Measurements from ENCODE around the gene CLEC16A. TPM values are rescaled to one million over a fixed set of nuclear protein-coding genes. Genes with fewer than 3 reads are reported as not detected.

CLEC16A gene
- total RNA-seq, 1 experiment from 2014 or later = 7.2 TPM

DNA sequence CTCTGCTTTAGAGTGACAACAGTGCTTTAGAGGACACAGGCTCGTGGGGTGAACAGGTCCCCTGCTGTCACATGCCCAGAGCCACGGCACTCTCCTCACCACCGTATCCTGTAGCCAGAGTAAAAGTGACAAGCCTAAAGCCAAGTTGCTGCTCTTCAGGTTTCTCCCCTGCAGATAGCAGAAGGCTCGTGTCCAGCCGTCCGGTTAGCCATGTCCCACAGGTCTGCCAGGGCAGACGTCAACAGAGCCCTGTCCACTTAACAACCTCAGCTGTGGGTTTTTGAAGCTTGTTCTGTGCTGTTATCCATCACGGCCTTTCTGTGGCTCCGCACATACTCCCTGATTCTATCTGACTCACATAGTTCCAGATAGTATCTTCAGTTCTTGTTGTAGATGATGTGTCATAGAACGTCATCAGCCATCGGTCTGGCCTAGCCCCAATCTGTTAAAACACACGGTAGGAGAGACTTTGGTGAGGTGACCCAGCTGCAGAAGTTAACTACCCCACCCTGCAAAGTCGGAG, 211.0 kb downstream of the CLEC16A start:
- DNase-seq (ENCODE audit: low read depth) = peak; percentile 21

DNA sequence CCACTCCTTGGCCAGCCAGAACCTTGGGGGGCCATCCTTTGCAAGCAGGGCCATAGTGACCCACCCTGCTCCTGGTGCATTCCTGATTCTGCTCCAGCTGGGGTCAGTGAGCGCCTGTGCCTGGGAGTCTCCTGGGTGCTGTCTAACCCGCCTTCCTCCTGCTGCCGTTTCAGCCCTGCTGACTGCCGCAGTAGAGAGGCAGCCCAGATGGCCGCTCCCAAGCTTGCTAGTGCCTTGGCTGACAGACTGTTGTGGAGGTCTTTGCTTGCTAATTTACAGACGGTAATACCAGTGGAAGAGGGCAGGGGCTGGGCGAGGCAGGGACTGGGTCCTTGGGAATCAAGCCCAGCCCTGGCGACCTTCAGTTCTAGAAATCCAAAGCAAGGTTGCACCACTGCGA, 212.0 kb downstream of the CLEC16A start:
- no peak for DNase-seq (ENCODE audit: low read depth)

DNA sequence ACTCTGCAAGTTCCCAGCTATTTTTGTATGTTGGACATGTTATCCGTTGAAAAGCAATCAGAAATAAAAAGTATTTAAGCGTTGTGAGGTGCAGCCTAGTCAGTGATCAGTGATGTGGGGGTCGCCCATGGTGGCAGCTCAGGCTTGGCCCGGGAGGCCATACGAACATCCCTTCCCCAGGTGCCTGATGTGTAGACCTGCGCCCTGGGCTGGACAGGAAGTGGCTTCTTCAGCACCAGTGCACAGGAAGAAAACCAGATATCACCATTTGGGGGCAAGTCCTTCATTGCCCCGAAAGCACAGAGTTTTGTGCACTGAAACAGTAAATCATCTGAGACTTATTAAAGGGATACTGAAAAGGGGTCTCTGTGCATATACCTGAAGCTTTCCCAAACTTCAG, 212.8 kb downstream of the CLEC16A start:
- DNase-seq (ENCODE audit: low read depth) = no peak

DNA sequence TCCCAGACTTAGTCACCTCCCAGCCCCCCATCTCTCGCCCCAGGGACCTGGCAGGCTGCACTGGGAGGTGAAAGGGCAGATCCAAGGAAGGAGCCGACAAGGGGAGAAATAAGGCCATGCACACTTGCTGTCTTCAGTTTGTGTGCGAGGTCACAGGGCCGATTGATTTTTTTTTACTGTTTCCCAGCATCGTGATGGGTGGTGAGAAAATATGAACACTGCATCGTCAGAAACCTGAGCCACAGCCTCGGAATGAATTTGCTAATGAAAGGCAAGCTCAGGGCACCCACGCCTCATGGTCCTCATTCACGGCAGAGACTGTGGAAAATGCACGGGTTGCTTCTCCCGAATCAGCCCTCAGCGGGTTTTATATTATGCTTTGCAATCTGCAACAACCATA, 213.7 kb downstream of the CLEC16A start:
- DNase-seq (ENCODE audit: low read depth) = no peak

DNA sequence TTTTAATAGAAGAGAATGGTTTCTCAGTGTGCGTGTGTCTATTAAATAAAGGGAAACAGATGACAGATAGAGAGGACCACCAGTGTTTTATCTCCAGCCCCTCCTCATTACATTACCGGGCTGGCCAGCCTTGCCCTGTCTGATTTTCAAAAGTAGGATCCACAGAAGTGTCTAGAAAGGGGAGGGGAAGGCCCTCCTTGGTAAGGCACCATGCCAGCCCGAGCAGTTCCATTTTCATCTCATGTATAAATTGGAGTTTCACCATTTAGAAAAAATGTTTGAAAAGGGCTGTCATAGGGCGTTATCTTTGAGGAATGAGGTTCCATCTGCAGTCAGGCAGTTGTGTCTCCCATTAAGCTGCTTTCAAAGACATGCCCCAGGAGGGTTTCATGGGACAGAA, 214.9 kb downstream of the CLEC16A start:
- DNase-seq (ENCODE audit: low read depth) = no peak

DNA sequence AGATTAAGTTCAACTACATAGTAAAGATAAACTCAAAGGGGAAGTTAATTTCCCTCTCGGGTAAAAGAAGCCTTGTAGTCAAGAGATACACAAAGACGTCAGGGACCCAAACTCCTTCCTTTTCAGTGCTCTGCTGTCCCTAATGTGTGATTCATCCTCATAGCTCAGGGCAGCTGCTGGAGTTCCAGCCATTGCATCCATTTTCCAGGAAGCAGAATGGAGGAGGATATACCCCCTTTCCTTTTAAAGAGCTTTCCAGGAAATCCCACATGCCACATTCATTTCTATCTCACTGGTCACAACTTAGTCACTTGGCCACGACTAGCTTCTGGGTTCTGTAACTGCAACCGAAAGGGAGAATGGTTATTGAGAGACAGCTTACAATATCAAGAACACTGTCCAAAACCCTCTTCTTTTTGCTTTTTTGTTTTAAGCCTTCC, 216.3 kb downstream of the CLEC16A start:
- no peak for DNase-seq (ENCODE audit: low read depth)

DNA sequence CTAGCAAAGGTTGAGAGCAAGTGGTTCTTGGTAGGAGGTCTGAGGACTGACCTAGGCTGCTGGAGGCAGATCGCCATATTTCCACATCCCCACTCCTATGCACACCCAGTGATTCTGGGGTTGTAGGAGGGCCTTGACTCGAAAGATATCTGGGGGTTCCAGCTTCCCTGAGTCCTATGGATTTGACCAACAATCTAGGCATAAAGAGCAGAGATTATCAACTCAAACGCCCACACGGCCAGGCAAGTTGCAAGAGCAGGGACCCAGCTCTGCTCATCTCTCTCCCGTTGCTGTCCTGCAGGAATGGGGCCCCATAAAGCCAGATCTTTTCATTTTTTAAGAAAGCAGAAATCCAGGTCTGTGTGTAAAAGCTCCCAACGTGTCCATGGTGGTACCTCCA, 217.1 kb downstream of the CLEC16A start:
- no peak for DNase-seq (ENCODE audit: low read depth)

DNA sequence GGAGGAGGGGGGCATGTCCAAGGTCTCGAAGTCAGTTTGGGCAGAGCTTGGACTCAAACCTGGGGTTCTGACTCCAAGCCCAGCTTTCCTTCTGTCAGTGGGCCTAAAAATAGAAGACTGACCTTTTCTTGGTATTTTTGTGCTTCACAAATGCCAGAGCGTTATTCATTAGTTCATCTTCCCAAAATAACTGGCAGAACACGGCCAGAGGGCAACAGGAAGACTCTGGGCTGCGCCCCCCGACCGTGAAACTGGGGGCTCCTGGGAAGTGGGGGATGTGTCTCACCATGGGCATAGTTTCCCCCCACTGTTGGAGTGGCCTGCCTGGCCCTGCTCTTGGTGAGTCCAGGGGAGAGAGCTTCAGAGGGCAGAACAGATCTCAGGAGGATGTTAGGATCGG, 217.6 kb downstream of the CLEC16A start:
- DNase-seq (ENCODE audit: low read depth) = no peak

DNA sequence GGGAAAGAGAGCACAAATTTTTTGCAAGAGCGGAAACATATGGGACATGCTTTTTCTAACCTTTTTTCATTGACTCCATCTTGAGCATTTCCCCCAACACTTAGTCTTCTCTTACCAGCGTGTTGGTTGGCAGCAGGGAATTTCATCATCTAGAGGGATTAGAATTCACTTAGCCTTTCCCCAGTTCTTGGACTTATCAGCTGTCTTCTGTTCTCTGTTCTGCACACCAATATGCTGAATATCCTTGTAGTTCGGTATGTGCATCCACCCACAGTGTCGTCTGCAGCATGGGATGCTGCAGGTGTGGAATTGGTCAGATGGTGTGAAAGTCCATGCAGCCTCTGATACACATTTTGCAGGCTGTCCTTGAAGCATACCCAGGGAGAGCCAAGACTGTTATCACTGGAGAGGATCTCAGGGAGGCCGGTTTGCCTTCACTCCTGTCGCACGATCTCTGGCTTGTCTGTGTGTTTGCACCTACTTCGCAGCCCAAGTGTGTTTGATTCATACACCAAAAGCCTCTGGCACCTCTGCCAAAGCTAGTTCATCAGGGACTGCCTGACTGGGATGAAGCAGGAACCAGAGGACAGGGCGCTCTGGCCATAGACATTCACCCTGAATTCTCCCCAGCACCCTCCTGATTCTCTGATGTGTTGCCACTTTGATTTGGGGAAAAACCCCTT, 218.4 kb downstream of the CLEC16A start:
- DNase-seq (ENCODE audit: low read depth) = no peak

DNA sequence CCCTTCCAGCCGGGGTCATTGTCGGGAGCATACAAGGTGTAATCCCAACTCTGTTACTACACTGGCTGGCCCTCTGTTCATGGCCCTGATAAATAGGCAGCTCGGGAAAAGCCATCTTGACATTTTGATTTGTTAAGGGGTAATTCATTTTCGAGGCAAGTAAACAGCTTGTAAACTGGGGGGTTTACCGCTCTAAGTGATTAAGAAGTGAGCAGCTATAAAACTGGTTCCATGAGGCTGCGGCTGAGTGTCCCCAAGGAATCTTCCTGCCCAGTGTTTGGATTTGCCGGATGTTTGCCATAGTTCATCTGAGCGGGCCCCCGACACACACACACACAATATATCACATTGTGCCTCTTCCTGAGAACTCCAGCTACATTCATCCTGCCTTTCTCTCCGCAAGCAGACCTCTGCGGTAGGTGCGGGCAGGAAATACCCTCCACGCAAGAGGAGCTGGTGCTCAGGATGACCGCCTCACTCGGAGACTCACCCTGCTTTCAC, 219.4 kb downstream of the CLEC16A start:
- no peak for DNase-seq (ENCODE audit: low read depth)

DNA sequence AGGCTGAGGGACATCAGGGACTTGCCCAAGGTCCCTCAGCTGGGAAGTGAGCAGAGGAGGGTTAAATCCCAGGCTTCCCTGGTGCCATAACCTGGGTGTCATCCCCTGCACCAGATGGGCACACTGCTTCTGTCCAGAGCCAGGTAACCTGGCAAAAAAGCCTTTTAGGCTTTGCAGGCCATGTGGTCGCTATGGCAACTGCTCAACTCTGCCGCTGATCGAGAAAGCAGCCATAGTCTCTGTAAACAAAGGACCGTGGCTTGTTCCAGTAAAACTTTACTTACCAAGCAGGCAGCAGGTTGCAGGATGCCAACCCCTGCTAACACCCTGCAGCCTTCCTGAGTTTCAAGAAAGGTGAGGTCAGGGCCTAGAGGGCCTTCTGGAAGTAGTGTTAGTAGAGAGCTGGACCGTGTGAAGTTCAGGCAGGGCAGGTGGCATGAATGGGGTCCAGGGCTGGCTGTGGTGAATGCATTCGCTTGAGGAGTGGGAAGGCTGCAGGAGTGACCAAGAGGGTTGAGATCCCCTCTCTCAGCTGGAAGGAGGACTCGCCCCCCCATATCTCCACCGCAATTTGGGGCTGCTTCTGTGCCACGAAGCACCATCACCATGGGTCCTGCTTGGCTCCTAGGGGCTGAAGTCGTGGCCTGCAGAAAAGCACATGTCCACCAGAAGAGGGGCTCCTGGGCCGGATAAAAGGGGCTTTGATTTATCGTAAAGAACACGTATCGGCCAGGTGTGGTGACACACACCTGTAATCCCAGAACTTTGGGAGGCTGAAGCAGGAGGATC, 220.3 kb downstream of the CLEC16A start:
- DNase-seq (ENCODE audit: low read depth) = no peak

DNA sequence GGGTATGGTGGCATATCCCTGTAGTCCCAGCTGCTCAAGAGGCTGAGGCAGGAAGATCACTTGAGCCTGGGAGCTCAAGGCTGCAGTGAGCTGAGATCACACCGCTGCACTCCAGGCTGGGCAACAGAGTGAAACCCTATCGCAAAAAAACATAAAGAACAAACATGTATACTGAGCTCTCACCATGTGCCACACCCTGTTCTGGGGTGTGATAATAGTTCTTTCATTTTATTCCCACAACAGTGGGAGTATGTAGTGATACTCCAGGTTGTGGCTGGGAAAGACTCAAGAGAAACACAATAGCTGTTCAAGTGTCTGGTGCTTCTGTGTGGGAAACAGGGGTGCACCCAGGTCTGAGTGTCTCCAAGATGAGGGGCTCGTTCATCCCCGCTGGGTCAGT, 221.0 kb downstream of the CLEC16A start:
- no peak for DNase-seq (ENCODE audit: low read depth)

DNA sequence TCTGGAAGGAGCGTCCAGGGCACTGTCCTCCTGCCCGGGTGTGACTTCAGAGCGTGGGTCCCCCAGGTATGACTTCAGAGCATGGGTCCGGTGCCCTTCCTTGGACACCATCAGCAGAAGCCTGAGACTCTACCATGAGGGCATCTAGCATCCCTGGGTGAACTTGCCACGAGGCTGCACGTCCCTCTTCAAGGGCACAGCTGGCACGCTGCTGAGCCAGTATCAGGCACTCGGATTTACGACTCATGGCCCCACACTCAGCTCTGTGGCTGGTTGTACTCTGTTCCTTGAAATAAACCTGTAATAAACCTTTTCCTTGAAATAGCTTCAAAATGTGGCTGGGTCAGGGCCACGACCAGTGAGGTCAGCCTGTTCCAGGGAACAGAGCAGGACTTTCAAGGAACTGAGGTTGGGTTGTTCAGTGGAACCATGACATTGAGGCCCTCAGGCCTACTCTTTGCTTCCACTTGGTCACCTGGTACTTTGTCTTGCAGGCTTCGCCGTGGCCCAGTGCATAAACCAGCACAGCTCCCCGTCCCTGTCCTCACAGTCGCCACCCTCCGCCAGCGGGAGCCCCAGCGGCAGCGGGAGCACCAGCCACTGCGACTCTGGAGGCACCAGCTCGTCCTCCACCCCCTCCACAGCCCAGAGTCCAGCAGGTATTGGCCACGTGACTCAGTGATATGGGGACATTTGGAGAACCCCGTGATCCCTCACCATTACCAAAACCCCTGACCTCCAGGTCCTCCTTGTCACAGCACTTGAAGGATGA, 221.7 kb downstream of the CLEC16A start:
- no peak for DNase-seq (ENCODE audit: low read depth)

DNA sequence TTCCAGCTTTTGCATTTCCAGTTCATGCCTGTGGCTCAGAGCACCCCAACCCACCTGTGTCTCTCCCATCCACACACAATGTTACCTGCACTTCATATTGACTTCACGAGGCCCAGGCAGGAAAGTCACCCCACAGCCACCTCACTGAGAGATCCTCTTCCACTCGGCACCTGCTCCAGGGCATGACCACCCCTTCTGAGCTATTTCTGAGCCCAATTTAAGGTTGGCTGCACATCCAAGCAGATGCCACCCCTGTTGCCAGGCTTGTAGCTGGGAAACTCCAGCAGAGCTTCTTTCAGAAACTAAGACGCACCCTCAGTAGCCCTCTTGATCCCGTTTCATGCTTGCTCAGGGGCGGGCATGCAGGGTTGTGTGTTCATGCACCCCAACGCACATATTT, 223.2 kb downstream of the CLEC16A start:
- no peak for DNase-seq (ENCODE audit: low read depth)

DNA sequence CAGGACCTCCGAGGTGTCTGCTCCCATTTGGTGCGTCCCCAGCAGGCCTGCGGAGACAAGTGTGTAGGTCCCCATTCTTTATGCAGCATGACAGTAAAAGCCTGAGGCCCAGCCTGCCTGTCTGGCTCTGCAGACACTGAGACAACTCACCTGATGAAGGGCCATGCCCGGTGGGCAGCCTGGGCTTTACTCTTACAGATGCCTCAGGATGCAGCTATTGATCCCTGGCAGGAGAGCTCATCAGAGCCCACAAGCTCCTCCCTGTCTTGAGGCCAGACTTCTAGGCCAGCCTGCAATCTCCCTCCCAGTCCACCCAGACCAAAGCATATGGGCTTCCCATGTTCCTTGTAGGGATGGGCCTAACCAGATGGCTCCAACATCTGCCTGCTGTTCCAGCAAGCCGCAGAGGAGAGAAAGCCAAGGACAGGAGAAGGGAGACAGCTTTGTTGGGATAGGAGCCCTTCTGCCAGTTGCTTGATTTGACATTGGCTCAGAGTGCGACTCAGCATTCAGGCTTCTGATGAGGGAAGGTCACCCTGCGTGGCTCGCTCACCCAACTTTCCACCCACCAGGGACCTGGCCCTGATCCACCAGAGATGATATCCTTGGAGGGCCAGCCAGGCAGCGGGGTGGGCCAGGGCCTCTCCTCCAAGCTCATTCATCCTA, 224.2 kb downstream of the CLEC16A start:
- no peak for DNase-seq (ENCODE audit: low read depth)

DNA sequence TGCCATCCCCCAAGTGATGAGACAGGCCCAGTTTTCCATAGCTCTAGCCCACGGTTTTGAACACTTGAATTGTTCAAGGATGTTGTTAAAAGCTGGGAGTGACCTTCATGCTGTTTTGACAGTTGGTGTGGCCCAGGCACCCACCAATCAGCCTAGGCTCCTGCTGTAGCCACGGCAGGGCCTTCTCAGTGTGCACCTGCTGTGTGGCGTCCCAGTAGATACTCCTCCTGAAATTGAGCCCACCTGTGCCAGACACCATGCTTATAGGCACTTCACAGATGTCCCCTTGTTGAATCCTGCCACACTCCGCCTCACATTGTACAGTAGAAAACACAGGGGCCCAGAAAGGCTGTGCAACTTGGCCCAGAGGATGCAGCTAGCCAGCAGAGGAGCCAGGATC, 225.3 kb downstream of the CLEC16A start:
- DNase-seq (ENCODE audit: low read depth) = no peak

DNA sequence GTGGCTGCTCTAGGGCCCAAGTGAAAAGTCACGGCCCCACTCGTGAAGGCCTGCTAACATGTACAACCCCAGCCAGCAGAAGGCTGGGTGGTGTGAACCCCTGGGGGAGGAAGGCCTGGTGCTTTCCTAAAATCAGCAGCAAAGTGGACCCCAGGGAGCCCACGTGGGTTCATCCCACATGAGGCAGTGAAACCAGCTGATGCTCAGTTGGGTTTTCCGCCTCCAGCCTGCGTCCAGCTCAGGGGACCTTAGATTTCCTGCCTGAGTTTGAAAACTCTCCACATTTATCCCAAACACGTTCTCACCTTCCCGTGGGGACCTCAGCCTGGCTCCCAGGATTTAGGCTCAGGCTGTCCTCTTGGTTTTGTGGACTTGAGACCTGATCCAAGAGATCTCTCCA, 225.8 kb downstream of the CLEC16A start:
- no peak for DNase-seq (ENCODE audit: low read depth)

DNA sequence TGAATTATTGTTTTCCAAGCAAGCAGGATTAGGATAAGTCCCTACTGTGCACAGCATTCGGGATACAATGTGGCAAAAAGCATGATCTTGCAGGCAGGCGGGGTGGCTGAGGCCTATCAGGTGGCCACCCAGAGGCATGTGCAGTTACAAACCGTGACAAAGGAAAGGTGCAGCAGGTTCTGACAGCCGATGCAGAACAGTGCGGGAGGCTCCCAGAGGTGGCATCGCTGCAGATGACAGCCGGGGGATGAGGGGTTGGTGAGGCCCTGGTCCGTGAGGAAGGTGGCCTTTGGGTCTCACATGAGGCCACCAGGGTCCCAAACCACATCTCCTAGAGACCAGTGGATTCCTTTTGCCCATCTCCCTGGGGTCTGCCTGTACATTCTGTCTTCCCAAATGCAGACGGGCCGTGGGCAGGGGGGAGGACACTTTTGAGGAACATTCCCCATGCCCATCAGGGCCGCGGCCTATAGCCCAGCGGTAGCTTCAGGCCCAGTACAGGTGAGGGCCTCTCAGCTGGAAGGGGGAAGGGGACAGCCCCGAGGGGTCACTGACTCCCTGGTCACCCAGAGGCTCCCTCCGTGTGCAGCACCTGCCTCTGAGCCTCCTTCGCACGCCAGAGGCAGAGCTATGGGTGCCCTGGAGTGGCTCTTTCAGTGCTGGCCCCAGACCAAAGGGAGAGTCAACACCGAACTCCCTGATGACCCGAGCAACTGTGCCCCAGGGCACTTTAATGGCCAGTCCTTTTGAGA, 226.5 kb downstream of the CLEC16A start:
- no peak for DNase-seq (ENCODE audit: low read depth)

DNA sequence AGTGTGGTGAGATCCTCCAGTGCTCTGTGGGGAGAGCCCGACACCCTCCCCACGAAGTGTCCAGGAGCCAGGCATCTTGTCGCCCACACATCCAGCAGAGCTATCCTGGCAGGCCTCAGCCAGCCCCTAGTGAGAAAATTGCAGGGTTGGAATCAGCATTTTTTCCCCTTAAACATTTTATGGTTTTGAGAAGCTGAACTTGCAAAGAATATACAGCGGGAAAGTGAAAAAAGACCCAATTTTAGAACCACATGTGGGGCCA, 227.0 kb downstream of the CLEC16A start:
- no peak for DNase-seq (ENCODE audit: low read depth)

DNA sequence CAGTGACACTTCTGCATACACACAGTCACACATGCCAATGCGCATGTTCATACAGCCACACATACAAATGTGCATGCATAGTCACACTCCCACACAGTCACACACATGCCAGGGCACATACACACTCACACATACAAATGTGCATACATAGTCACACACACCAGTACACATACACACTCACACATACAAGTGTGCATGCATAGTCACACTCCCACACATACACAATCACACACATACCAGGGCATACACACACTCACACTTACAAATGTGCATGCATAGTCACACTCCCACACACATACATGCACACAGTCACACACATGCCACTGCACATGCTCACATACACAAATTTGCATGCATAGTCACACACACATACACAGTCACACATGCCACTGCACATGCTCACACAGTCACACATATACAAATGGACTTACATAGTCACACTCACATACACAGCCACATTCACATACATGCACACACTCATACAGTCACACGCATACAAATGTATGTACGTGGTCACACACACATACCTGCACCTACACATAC, 227.5 kb downstream of the CLEC16A start:
- no peak for DNase-seq (ENCODE audit: low read depth)

DNA sequence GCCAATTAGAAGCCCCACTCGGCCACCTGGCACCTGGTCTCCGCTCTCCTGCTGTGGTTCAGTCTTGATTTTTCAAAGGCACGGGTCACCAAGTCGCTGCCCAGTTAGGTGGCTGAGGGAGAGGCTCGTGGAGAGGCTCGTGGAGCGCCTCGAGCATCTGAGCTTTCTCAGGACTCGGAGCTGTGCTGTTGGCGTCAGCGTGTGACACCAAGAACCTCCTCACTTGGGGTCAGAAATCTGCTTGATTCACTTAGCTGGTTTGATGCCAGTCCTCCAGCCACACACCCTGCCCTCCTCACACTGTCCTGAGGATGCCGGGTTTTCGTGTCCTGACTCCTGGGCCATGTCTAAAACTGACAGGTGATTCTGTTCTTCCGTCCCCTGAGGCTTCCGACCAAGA, 229.1 kb downstream of the CLEC16A start:
- no peak for DNase-seq (ENCODE audit: low read depth)
